ENCODE measurements around the gene CASP10.

CASP10 gene

DNA sequence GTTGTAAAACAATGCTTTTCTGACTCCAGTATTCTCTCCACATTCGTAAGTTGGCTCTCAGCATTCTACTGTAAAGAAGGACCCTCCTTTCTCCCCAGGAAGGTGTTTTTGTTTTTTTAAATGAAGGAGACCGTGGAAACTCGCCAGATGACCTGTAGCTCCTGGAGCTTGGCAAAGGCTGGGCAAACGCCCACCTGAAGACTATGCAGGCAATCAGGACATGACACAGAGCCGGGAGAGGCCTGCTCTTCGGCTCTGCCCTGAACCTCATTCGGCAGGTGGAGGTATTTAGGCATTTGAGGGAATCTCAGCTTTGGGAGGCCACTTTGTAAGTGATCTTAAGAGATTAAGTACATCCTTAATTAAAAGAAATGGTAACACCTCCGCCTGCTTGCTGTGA lies 17.4 kb downstream of the CASP10 start:
- no peak for FAIRE-seq

DNA sequence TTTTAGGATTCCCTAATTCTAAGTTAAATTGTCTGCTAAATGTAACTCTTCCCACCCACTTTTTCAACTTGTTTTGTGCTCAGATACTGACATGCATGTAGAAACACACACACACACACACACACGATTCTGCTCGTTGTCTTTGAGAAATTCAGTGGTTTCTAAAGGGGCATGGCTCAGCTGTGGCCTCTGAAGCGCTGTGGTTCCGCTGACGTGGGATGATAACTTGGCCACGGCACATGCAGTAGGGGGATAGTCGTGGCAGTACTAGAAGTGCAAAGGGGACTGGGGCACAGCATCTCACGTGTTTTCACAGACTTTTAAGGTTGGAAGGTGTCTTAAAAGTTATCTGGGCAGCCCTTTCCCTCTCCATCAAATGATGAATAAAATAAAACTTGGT lies 18.4 kb downstream of the CASP10 start:
- no peak for FAIRE-seq

DNA sequence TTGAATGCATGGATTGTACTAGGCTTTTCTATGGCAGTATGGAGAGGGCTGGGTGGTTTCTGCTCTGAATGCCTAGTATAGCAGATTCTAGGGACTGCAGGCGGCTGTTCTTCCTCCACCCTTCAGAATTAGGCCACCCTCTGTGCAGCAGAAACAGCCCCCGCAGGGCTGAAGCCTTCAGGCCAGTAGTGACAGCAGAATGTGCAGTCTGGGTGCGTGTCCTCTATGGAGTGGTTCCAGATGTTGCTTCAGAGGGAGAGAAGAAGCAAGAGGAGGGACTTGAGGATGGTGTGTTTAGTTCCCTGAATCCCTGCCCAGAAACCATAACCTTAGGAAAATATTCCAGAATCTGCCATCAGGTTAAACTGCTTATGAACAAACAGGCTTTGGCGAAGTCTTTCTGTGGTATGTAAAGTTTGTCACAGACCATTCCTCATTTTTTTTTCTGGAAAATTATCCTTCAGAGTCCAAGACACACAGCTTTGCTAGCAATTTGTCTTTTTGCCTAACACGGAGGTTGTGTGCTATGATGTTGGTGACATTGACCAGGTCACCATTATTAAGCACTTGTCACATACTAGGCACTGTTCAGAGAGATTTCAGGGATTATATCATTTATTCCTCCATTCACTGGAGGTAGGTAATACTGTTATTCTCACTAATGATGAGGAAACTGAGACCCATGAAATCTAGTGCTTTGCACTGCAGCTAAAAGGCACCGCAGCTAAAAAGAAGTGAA lies 21.1 kb downstream of the CASP10 start:
- no peak for FAIRE-seq

DNA sequence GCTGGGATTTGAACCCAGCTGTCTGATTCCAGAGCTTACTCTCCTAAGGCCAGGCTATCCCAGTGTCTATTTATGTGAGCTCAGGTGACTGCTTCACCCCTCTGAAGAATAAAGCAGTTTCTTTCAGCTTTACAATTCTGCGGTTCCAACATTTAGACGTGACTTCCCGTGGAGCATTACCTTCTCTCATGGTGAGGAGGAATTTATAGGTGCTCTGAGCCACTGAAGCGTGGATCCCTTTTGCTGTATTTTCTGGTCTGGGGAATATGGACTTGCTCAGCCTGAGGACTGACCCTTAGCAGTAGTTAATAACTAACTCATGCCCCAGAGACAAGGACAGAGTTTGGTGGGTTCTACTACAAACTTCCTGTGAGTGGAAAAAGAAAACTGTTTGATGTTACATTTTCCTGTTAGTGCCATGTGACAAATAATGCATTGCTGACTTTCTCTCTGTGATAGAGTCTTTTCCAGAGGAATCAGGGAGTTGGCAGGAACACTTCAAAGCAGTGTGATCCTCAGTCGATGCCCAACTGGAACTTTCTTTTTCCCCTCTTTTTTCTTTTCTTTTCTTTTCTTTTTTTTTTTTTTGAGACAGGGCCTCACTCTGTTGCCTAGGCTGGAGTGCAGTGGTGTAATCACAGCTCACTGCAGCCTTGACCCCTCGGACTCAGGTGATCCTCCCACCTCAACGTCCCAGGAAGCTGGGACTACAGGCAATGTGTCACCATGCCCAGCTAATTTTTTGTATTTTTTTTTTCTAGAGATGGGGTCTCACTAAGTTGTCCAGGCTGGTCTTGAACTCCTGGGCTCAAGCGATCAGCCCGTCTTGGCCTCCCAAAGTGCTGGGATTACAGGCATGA lies 21.9 kb downstream of the CASP10 start:
- no peak for FAIRE-seq

DNA sequence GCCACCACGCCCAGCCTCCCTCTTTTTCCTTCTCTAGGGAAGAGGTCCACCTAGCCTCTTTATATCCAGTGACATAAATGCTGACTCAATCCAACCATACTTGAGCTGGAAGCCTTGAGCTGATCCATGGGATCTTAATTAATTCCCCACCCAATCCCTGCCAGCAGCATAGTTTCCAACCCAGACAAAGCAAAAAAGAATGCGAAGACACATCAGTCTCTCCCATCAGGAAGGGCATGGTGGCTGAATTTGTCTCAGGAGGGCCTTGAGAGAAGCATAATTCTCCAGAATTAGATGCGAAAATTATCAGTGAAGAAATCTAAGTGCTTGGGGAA lies 22.5 kb downstream of the CASP10 start:
- no peak for FAIRE-seq

DNA sequence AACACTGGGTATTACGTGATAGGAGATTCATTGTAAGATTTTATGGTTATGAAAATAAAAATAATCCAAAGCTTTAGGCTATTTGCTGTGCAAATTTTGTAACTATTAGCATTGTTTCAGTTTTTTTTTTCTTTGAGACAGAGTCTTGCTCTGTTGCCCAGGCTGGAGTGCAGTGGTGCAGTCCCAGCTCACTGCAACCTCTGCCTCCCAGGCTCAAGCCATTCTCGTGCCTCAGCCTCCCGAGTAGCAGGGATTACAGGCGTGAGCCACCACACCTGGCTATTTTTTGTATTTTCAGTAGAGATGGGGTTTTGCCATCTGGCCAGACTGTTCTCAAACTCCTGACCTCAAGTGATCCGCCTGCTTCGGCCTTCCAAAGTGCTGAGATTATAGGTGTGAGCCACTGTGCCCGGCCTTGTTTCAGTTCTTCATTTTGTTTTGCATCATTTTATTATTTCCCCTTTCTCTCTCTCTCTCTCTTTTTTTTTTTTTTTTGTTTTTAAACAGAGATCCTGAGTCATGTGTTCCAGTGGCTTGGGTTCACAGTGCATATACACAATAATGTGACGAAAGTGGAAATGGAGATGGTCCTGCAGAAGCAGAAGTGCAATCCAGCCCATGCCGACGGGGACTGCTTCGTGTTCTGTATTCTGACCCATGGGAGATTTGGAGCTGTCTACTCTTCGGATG lies 25.8 kb downstream of the CASP10 start:
- FAIRE-seq: no peak

DNA sequence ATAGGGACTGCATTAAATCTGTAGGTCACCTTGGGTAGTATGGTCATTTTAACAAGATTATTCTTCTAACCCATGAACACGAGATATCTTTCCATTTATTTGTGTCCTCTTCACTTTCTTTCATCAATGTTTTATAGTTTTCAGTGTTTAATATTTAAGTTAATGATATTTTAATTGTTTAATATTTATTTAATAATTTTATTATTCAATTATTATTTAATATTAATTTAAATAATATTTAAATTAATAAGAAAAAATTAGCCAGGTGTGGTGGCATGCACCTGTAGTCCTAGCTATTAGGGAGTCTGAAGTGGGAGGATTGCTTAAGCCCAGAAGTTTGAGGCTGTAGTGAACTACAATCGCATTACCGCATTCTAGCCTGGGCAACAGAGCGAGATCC lies 33.0 kb downstream of the CASP10 start:
- FAIRE-seq: peak; percentile 72

DNA sequence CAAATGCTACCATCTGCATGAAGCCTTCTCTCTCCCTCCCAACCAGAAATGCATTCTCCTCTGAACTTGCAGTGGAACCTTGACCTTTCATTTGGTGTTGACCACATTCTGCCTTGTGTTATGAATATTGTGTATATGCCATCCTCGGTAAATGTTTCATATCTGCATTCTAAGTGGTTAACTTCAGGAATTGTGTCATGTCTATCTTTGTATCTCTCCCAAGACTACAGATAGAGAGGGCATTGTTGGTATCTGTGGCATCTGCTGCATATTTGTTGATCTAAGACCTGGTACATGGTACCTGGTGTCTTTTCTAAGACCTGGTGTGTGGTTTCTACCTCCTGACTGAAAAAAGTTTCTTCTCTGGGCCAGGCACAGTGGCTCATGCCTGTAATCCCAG lies 34.0 kb downstream of the CASP10 start:
- FAIRE-seq: no peak

DNA sequence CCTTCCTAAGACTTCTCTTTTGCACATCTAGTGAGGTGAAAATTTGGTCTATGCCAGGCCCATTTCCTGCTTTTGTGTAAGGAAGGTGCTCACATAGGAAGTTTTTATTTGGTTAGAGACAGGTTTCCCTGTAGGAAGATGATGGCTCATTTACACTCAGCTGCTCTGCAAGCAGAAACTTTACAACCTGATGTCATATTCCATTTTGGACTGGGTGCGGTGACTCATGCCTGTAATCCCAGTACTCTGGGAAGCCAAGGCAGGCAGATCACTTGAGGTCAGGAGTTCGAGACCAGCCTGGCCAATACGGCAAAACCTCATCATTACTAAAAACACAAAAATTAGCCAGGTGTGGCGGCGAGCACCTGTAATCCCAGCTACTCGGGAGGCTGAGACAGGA lies 35.8 kb downstream of the CASP10 start:
- FAIRE-seq: no peak

DNA sequence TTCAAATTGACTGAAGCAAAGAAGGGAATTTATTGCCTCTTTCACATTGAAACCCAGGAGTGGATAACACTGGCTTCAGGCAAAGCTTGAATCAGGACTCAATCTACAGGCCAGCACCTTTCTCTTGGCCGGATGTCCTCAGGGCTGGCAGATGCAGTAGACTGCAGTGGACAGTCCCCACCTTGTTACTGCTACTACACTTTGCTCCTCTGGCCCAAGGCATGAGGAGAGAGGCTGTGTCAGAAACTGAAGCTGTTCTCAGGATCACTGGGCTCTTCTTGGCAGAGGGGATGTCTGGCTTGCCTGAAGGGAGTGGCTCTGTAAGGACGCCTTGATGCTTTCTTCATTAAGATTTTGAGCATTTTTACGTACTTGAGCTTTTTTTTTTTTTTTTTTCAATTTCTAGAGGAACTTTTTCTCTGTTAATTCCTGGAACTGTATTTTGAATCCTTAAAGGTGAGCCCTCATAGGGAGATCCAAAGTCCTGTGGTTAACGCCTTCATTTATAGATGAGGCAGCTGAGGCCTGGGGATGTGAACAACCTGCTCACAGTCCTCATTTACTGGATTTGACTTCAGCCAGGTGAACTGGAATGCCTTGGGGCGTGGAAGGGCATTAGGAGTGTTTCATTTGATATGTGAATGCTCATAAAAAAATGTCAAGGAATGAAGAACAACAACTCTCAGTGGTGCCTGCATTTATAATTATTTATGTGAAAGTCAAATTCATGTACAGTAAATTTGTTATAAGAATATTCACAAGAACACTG lies 36.6 kb downstream of the CASP10 start:
- no peak for FAIRE-seq

DNA sequence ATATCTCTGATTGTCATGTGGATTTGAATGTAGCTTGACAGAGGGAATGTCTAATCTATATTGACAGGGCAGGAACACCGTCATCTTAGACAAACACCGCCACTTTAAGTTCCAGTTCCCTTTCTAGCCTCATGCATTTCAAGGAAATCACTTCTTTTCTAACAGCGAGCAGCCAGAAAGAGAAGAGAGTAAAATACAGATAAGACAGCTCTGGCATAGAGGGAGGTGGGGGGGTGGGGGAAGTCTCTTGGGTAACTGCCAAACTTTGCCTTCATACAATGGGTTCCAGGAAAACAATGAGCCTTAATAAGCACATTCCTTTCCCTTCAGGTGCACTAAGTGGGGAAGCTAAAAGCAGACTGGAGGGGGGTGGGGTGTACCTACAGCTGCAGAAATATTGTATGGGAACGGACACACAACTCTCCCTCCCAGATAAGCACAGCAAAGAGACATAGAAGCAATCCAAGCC lies 37.2 kb downstream of the CASP10 start:
- FAIRE-seq: no peak

DNA sequence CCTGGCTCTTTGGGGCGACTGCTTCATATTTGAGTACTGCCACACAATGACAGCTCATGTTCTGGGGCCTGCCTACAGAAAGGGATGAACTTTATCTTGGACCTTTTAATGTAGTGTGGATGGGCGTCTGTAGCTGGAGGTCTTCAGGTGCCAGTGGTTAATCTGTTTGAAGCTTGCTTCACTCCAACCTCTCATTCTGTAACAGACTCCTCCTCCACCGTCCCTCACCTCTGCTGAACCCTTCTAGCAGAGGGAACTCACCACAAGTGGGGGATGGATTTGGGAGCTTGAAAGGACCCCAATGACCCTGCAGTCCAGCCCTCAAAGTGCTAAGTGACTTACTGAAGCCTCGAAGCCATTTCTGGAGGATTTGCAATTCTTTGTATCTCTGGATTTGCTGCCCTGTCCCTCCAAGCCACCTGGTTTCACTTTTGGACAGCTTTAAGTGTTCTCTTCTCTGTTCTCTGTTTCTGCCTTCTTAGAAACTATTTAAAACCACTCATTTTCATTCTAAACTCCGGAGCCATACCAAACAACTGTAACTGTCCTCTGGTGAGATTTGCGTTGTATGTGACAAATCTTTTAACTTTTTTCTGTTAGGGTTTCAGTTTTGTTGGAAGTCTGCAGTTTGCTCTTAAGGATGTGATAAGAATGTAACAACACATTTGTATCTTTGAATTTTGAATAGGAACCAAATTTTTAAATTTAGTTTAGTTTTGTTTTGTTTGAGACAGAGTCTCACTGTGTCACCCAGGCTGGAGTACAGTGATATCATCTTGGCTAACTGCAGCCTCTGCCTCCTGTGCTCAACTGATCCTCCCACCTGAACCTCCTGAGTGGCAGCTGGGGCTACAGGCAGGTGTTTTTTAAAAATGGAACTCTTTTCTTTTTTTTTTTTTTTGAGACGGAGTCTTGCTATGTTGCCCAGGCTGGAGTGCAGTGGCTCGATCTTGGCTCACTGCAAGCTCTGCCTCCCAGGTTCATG lies 40.4 kb downstream of the CASP10 start:
- FAIRE-seq: no peak

DNA sequence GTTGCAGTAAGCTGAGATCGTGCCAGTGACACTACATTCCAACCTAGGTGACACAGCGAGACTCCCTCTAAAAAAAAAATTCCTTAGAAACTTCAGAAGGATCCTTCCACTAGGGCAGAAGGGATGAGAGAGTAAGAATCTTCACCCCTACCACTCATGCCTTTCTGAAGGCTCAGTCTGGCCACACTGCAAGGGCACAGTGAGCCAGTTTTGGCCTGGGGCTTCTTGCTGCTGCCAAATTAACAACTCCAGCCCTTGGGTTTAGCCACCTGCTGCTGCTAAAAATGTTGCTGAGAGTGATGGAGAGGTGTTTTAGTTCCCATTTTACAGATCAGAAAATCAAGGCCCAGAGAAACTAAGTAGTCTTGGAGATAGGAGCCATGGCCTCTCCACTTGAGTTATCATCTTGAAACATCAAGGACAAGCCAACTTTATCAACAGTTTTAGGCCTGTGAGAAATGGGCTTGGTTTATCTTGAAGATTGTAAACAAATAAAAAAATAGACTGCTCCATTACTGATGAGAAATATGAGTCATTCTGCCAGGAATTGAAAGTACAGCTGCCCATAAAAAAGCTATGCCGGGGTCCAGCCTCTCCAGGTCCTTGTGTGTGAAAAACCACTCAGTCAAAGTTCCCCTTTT lies 45.5 kb downstream of the CASP10 start:
- no peak for FAIRE-seq

DNA sequence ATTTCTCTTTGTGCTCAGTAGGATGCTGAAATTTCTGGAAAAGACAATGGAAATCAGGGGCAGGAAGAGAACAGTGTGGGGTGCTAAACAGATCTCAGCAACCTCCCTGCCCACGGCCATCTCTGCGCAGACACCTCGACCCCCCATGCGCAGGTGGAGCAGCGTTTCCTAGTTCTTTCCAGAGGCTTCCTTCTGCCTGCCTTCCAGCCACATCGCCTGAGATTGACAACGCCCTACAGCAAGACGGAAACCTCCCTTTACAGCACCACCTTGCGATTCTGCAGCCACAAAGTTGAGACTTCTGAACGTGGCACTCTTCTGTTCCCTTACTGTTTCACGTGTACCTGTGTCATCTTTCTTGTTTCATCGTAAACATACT lies 46.0 kb downstream of the CASP10 start:
- no peak for FAIRE-seq

DNA sequence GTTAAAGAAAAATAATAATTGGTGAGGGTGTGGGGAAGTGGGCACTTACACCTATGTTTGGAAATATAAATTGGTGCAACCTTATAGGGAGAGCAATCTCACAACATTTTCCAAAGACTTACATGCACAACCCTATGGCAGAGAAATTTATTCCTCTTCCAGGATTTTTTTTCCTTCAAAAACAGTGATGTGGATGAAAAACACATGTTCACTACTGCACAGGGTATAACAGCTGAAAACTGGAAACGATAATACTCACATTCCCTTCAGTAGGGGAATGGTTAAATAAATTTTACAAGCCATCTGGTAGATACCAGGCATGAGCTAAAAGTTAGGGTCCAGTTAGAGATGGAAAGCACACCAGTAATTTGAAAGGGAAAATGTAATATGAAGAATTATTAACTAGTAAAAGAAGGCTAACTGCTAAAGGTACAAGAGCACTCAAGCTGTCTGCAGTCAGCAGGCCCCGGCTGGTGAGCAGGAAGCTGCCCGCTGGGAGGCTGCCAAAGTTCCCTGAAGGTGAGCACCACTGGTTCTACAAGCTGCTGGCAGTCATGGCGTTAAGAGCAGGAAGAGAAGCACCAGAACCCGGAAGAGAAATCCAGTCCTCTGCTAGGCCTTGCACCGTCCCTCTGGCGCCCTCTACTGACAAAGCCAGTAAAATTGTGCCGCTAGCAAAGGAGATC lies 49.0 kb downstream of the CASP10 start:
- FAIRE-seq: peak; percentile 58

DNA sequence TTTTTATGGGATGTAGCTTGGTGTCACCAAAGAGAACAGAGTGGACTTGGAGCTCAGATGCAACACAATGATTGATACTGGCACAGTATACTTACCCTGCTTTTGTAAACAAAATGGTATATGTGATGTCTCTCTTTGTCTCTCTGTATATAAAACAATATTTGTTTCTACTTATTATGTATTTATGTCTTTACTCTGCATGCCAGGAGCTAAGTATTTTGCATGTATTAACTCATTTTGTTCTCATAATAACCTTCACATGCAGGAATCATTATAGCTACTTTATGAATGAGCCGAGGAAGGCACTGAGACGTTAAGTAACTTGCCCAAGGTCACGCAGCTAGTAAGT lies 49.5 kb downstream of the CASP10 start:
- no peak for FAIRE-seq

DNA sequence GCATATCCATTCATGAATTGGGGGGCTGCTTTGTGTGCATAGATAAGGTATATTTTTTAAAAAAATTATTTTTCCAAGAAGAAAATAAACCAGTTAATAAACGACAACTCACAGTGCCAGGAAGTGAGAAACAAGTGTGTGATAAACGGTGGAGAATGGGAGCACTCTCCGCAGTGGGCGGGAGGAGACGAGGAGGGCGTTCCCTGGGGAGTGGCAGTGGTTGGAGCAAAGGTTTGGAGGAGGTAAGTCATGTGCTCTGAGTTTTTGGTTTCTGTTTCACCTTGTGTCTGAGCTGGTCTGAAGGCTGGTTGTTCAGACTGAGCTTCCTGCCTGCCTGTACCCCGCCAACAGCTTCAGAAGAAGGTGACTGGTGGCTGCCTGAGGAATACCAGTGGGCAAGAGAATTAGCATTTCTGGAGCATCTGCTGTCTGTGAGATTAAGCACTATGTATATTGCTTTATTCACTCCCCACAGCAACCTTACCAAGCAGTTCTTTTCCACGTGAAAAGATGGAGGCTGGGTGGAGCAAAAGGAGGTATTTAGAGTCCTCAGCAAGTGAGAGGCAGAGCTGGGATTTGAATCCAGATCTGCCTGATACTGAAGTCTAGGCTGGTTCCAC lies 50.4 kb downstream of the CASP10 start:
- FAIRE-seq: peak; percentile 78

DNA sequence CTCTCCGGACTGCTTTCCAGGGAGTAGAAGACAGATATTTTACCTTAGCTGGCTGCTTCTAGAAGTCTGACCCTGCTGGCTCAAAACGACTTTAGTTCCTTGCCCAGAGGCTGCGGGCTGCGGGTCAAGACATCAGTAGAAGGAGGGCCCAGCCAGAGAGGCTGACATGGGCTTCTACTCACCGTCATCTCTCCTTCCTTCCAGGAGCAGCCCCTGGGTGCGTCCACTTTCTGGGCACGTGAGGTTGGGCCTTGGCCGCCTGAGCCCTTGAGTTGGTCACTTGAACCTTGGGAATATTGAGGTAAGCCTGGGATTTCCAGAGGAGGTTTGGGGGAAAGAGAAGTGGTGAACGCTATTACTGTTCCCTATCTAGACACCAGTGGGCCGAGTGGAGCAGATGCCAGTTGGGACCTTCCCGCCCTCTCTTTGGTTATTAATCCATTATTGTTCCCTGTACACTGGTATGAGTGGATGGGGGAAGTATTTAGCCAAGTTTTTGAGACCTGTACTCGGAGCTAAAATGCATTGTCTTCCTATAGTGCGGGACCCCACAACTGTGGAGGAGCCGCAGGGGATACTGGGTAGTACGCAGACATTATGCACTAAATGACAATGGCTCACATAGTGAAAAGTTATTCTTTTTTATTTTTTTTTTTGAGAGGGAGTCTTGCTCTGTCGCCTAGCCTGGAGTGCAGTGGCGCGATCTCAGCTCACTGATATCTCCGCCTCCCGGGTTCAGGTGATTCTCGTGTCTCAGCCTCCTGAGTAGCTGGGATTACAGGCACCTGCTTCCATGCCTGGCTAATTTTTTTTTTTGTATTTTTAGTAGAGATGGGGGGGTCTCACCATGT lies 51.1 kb downstream of the CASP10 start:
- no peak for FAIRE-seq

DNA sequence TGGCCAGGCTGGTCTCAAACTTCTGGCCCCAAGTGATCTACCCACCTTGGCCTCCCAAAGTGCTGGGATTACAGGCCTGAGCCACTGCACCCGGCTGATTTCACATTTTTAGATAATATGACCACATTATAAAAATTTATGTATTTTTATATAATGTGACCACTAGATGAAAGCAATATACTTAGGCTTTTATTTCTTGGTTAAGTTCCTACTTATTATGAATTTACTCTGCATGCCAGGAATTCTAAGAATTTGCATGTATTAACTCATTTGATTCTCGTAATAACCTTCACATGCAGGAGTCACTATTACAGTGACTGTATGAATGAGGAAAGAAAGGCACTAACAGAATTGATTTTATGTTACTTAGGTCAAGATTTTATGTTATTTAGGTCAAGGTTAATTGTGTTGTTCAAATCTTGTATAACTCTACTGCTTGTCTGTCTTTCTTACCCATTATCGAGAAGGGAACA lies 51.8 kb downstream of the CASP10 start:
- FAIRE-seq: peak; percentile 34

All from A204.1 (cell line).